ENCODE results near the gene EDA. TPM values are rescaled to one million over a fixed set of nuclear protein-coding genes. Genes with fewer than 3 reads are reported as not detected.

The EDA gene
- total RNA-seq, 8 experiments from 2014 or later, result 0.60 to 4.7 (median 1.2) TPM

- in situ Hi-C loops (cut with MboI; ENCODE audit: low pct_unique_long_range_greater_than_20kb in 2 of 9, low sequenced_read_pairs in 9 of 9, unreplicated experiment in 9 of 9), result no loop called here
- no peak for ATAC-seq (replicated peaks in 6 of 8)
- Histone ChIP-seq H3K4me3 (no peak overlapping the region), H3K4me1 (replicated peaks in 1 of 2) (no peaks in the 10 kb centered on the region), H3K27ac (no peak overlapping the region)
- WGBS, 10 experiments, result 29 to 100% (median 84%) methylated on average over 1 to 8 of the region's 8 CpGs; no CpG with 5 or more reads in 4 of the 10 experiments
These were observed 290.5 kb downstream of the EDA start for GRCh38 chrX:69906447-69906846.

- Histone ChIP-seq H3K4me3 (no peak overlapping the region), H3K27ac (no peak overlapping the region), H3K4me1 (replicated peaks in 1 of 2) (no peaks in the 10 kb centered on the region)
- no peak for ATAC-seq (replicated peaks in 6 of 8)
- in situ Hi-C loops (cut with MboI; ENCODE audit: low pct_unique_long_range_greater_than_20kb in 2 of 9, low sequenced_read_pairs in 9 of 9, unreplicated experiment in 9 of 9), result no loop called here
These were observed 298.9 kb downstream of the EDA start for GRCh38 chrX:69914781-69915180.

- ATAC-seq (replicated peaks in 6 of 8), result no peak
- in situ Hi-C loops (cut with MboI; ENCODE audit: low pct_unique_long_range_greater_than_20kb in 2 of 9, low sequenced_read_pairs in 9 of 9, unreplicated experiment in 9 of 9), result no loop called here
These were observed 303.8 kb downstream of the EDA start for GRCh38 chrX:69919749-69920148.

GRCh38 chrX:69932323-69932722 is 316.4 kb downstream of the EDA start:
- 46 to 80% (median 63%) methylated on average over 1 to 3 of the region's 3 CpGs; no CpG with 5 or more reads in 6 of the 10 experiments for WGBS, 10 experiments
- in situ Hi-C loops (cut with MboI; ENCODE audit: low pct_unique_long_range_greater_than_20kb in 2 of 9, low sequenced_read_pairs in 9 of 9, unreplicated experiment in 9 of 9), result no loop called here
- Histone ChIP-seq H3K27ac (no peak overlapping the region), H3K4me3 (no peak overlapping the region), H3K4me1 (replicated peaks in 1 of 2) (no peaks in the 10 kb centered on the region)
- ATAC-seq (replicated peaks in 6 of 8), result no peak

More at GRCh38 chrX:69919749-69920148, 303.8 kb downstream of the EDA start:
- no peaks in the 10 kb centered on the region for H3K4me1 ChIP-seq (replicated peaks in 1 of 2)
- H3K4me3 ChIP-seq, result no peak overlapping the region
- no peak overlapping the region for H3K27ac ChIP-seq

- no peak for ATAC-seq (replicated peaks in 6 of 8)
- no peak overlapping the region for H3K4me3 ChIP-seq
- in situ Hi-C loops (cut with MboI; ENCODE audit: low pct_unique_long_range_greater_than_20kb in 2 of 9, low sequenced_read_pairs in 9 of 9, unreplicated experiment in 9 of 9), result no loop called here
- H3K4me1 ChIP-seq (replicated peaks in 1 of 2), result no peaks in the 10 kb centered on the region
- no peak overlapping the region for H3K27ac ChIP-seq
- WGBS, 10 experiments, result 0 to 31% methylated on average over 1 to 2 of the region's 2 CpGs; no CpG with 5 or more reads in 8 of the 10 experiments
These were observed 332.4 kb downstream of the EDA start for GRCh38 chrX:69948276-69948797.

GRCh38 chrX:69951753-69952152 is 335.8 kb downstream of the EDA start:
- H3K4me3 ChIP-seq, result no peak overlapping the region
- ATAC-seq (replicated peaks in 6 of 8), result peak in 3 of 8 experiments; percentile 84 to 100 (median 93)
- in situ Hi-C loops (cut with MboI; ENCODE audit: low pct_unique_long_range_greater_than_20kb in 2 of 9, low sequenced_read_pairs in 9 of 9, unreplicated experiment in 9 of 9), result no loop called here
- 0 to 33% (median 8%) methylated on average over 1 of the region's 1 CpG; no CpG with 5 or more reads in 6 of the 10 experiments for WGBS, 10 experiments
- no peak overlapping the region for H3K27ac ChIP-seq
- no peaks in the 10 kb centered on the region for H3K4me1 ChIP-seq (replicated peaks in 1 of 2)

- in situ Hi-C loops (cut with MboI; ENCODE audit: low pct_unique_long_range_greater_than_20kb in 2 of 9, low sequenced_read_pairs in 9 of 9, unreplicated experiment in 9 of 9), result no loop called here
- Histone ChIP-seq H3K4me1 (replicated peaks in 1 of 2) (no peaks in the 10 kb centered on the region), H3K4me3 (no peak overlapping the region), H3K27ac (no peak overlapping the region)
- ATAC-seq (replicated peaks in 6 of 8), result no peak
These were observed 343.8 kb downstream of the EDA start for GRCh38 chrX:69959712-69960111.

GRCh38 chrX:69961365-69962072 is 345.6 kb downstream of the EDA start:
- Histone ChIP-seq H3K27ac (no peak overlapping the region), H3K4me1 (replicated peaks in 1 of 2) (no peaks in the 10 kb centered on the region), H3K4me3 (no peak overlapping the region)
- in situ Hi-C loops (cut with MboI; ENCODE audit: low pct_unique_long_range_greater_than_20kb in 2 of 9, low sequenced_read_pairs in 9 of 9, unreplicated experiment in 9 of 9), result no loop called here
- 0 to 100% (median 60%) methylated on average over 1 to 4 of the region's 4 CpGs; no CpG with 5 or more reads in 3 of the 10 experiments for WGBS, 10 experiments
- ATAC-seq (replicated peaks in 6 of 8), result no peak

GRCh38 chrX:69968950-69969349 is 353.0 kb downstream of the EDA start:
- Histone ChIP-seq H3K27ac (no peak overlapping the region), H3K4me1 (replicated peaks in 1 of 2) (no peaks in the 10 kb centered on the region), H3K4me3 (no peak overlapping the region)
- 0 to 48% (median 25%) methylated on average over 2 to 4 of the region's 4 CpGs; no CpG with 5 or more reads in 6 of the 10 experiments for WGBS, 10 experiments
- ATAC-seq (replicated peaks in 6 of 8), result peak in 2 of 8 experiments; percentile 36 to 55
- in situ Hi-C loops (cut with MboI; ENCODE audit: low pct_unique_long_range_greater_than_20kb in 2 of 9, low sequenced_read_pairs in 9 of 9, unreplicated experiment in 9 of 9), result no loop called here

GRCh38 chrX:69969460-69969859 is 353.5 kb downstream of the EDA start:
- no peak overlapping the region for H3K4me3 ChIP-seq
- WGBS, 10 experiments, result 33 to 100% (median 100%) methylated on average over 1 of the region's 1 CpG; no CpG with 5 or more reads in 5 of the 10 experiments
- H3K27ac ChIP-seq, result no peak overlapping the region
- ATAC-seq (replicated peaks in 6 of 8), result no peak
- H3K4me1 ChIP-seq (replicated peaks in 1 of 2), result no peaks in the 10 kb centered on the region
- in situ Hi-C loops (cut with MboI; ENCODE audit: low pct_unique_long_range_greater_than_20kb in 2 of 9, low sequenced_read_pairs in 9 of 9, unreplicated experiment in 9 of 9), result no loop called here

- 0 to 33% methylated on average over 1 of the region's 2 CpGs; no CpG with 5 or more reads in 8 of the 10 experiments for WGBS, 10 experiments
- in situ Hi-C loops (cut with MboI; ENCODE audit: low pct_unique_long_range_greater_than_20kb in 2 of 9, low sequenced_read_pairs in 9 of 9, unreplicated experiment in 9 of 9), result no loop called here
These were observed 371.8 kb downstream of the EDA start for GRCh38 chrX:69987691-69988090.

GRCh38 chrX:69988955-69989394 is 373.1 kb downstream of the EDA start:
- ATAC-seq (replicated peaks in 6 of 8), result peak in 1 of 8 experiments; percentile 32
- Histone ChIP-seq H3K4me1 (replicated peaks in 1 of 2) (no peaks in the 10 kb centered on the region), H3K4me3 (no peak overlapping the region), H3K27ac (no peak overlapping the region)
- WGBS, 10 experiments, result no CpG with 5 or more reads among the region's 3 CpGs
- in situ Hi-C loops (cut with MboI; ENCODE audit: low pct_unique_long_range_greater_than_20kb in 2 of 9, low sequenced_read_pairs in 9 of 9, unreplicated experiment in 9 of 9), result no loop called here

More at GRCh38 chrX:69987691-69988090, 371.8 kb downstream of the EDA start:
- Histone ChIP-seq H3K4me3 (no peak overlapping the region), H3K4me1 (replicated peaks in 1 of 2) (no peaks in the 10 kb centered on the region), H3K27ac (no peak overlapping the region)
- ATAC-seq (replicated peaks in 6 of 8), result peak in 1 of 8 experiments; percentile 35

GRCh38 chrX:69991685-69992084 is 375.8 kb downstream of the EDA start:
- no peak for ATAC-seq (replicated peaks in 6 of 8)

GRCh38 chrX:69993494-69993893 is 377.6 kb downstream of the EDA start:
- ATAC-seq (replicated peaks in 6 of 8), result no peak
- Histone ChIP-seq H3K27ac (no peak overlapping the region), H3K4me3 (no peak overlapping the region), H3K4me1 (replicated peaks in 1 of 2) (no peaks in the 10 kb centered on the region)
- in situ Hi-C loops (cut with MboI; ENCODE audit: low pct_unique_long_range_greater_than_20kb in 2 of 9, low sequenced_read_pairs in 9 of 9, unreplicated experiment in 9 of 9), result no loop called here

More at GRCh38 chrX:69991685-69992084, 375.8 kb downstream of the EDA start:
- WGBS, 10 experiments, result 20 to 68% methylated on average over 1 to 3 of the region's 3 CpGs; no CpG with 5 or more reads in 8 of the 10 experiments
- H3K27ac ChIP-seq, result no peak overlapping the region
- no peak overlapping the region for H3K4me3 ChIP-seq
- no peaks in the 10 kb centered on the region for H3K4me1 ChIP-seq (replicated peaks in 1 of 2)
- in situ Hi-C loops (cut with MboI; ENCODE audit: low pct_unique_long_range_greater_than_20kb in 2 of 9, low sequenced_read_pairs in 9 of 9, unreplicated experiment in 9 of 9), result no loop called here

All from motor neuron (in vitro differentiated cells).